Measurements from ENCODE around the gene PP2D1.
A peak's percentile ranks its signal among the peaks of the same experiment; 100 is the strongest.
"Not testable (repeated sequence)": the region's sequence is repeated elsewhere in the genome, so short reads cannot be mapped to it uniquely, and the experiment has no call there.

PP2D1 gene

DNA sequence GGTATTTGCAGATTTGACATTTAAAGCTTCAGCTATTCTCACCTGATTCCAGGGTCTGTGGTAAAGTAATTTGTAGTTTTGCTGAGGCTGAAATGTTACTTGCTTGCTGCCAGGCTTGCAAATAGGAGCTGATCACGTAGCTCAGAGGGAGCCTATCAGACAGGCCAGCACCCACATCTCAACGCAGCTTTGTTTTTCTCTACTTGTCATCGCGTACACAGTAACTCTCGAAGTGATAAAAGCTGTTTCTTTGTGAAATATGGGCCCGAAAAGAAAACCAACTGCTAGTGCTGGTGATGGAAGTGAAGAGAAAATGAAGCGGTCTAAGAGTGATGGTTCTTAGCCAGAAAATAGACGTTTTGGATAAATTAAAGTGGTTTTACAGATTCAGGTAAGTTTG lies 41.7 kb downstream of the PP2D1 start:
- no peak for DNase-seq (ENCODE audit: low spot score)

DNA sequence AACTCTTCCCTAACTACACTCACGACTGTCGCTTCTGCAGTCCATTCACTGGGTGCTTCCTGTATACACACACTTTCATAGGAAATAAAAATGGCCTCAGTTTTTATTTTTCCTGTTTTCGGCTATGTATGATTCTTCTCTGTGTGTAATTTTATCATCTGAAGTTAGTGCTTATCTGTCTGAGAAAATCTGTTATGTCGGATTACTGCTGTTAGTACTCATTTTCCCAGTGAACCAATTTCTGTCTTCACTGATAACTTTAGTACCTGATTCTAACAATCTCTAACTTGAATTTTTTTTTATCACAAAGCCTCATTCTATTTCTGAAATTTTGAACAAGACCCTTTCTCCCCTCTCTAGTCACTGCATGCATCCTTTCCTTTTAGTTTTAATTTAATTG lies 44.3 kb downstream of the PP2D1 start:
- DNase-seq (ENCODE audit: low spot score): no peak

DNA sequence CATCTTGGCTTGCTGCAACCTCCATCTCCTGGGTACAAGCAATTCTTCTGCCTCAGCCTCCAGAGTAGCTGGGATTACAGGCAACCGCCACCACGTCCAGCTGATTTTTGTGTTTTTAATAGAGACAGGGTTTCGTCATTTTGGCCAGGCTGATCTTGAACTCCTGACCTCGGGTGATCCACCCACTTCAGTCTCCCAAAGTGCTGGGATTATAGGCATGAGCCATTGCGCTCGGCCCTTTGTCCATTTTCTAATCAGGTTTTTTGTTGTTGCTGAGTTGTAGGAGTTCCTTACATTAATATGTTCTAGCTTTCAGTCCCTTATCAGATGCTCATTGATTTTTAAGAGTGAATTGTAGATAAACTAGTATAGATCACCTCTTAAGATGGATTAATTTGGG lies 44.9 kb downstream of the PP2D1 start:
- DNase-seq (ENCODE audit: low spot score): no peak

DNA sequence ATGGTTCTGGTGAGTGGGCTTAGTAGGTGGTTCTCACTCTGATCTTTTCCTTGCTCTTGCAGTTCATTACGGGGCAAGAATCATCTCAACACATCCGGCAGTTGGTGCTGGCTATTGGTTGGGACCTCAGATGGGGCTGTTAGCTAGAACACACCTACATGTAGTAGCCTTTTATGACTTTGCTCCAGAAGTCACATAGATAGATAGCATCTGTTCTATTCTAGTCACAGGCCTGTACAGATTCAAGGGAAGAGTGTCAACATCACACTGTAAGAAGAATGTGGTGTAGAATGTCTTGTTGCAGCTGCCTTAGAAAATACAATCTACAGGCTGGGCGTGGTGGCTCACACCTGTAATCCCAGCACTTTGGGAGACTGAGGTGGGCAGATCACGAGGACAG lies 50.1 kb downstream of the PP2D1 start:
- DNase-seq (ENCODE audit: low spot score): no peak

DNA sequence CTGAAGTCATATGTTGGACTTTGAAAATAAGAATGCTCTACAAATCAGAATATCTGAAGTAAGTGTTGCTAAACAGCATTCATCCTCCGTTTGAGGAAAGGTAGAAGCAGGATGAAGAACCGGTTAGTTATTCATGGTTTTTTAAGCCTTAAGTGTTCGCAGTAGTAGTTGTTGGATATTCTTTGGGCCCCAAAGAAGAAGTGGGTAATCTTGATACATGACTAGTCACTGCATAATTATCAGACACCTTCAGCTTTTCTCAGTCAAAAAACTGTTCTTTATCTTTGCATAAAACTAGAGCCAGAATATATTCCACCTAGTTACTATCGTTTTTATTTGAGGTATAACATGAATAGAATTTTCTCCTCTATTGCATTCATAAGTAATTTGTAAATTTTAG lies 51.4 kb downstream of the PP2D1 start:
- no peak for DNase-seq (ENCODE audit: low spot score)

DNA sequence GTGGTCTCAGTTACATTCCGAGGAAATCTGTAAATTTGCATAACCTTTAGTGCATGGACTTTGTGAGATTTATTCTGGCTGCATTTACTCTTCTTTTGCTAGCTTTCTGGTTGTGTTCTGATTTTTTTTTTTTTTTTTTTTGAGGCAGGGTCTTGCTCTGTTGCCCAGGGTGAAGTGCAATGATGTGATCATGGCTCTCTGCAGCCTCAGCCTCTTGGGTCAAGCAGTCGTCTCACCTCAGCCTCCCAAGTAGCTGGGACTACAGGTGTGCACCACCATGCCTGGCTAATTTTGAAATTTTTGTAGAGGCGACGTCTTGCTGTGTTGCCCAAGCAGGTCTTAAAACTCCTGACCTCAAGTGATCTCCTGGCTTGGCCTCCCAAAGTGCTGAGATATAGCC lies 52.6 kb downstream of the PP2D1 start:
- no peak for DNase-seq (ENCODE audit: low spot score)

DNA sequence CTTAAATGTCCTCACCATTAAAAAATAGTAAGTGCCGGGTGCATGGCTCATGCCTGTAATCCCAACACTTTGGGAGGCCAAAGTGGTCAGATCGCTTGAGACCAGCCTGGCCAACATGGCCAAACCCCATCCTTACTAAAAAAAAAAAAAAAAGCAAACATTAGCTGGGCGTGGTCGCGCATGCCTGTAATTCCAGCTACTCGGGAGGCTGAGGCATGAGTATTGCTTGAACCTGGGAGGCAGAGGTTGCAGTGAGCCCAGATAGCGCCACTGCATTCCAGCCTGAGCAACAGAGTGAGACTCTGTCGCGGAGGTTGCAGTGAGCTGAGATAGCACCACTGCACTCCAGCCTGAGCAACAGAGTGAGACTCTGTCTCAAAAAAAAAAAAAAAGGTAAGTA lies 54.7 kb downstream of the PP2D1 start:
- not testable (repeated sequence) for DNase-seq (ENCODE audit: low spot score)

DNA sequence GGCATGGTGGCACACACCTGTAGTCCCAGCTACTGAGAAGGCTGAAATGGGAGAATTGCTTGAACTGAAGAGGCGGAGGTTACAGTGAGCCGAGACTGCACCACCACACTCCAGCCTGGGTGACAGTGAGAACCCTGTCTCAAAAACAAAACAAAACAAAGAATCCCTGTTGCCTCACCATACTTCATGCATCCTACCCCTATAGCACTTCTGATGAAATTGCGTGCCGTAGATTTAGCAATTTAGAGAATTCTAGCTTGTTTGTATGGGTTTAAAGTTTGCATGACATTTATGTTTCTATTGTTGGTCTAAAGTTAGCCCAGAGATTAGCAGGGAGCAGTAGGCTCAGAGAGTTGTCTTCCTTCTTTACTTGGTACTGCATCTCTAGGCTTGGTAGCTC lies 57.4 kb downstream of the PP2D1 start:
- no peak for DNase-seq (ENCODE audit: low spot score)

DNA sequence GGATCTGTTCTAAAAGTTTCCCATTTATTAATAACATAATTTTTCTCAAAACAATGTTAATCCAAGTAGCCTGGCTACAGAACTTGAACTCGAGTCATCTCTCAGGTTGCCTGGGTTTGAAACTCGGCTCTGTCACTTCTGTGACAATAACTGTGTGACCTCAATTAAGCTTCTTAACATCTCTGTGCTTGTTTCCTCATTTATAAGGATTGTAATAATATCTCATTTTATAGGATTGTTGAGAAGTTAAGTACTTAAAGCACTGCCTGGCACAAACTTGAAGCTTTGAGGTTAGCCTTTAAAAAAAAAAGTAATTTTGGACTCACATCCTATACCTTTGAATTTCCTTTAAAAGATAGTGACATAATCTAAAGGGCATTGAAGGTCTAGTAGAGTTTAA lies 61.7 kb downstream of the PP2D1 start:
- no peak for DNase-seq (ENCODE audit: low spot score)

DNA sequence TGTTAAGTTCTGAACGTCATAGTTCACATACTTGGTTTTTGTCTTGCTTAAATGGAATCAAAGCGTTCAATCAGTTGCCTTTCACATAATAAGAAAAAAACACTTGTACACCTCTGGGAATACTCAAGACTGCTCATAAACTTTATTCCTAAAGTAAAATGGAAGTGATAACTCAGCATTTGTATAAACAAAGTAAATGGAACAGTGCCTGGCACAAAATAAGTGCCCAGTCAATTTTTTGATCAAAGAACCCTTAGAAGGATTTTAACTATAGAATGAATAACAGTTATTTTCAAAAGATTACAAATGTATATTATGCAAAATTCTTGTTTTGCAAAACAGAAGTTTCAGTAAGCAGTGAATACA lies 63.9 kb downstream of the PP2D1 start:
- no peak for DNase-seq (ENCODE audit: low spot score)

DNA sequence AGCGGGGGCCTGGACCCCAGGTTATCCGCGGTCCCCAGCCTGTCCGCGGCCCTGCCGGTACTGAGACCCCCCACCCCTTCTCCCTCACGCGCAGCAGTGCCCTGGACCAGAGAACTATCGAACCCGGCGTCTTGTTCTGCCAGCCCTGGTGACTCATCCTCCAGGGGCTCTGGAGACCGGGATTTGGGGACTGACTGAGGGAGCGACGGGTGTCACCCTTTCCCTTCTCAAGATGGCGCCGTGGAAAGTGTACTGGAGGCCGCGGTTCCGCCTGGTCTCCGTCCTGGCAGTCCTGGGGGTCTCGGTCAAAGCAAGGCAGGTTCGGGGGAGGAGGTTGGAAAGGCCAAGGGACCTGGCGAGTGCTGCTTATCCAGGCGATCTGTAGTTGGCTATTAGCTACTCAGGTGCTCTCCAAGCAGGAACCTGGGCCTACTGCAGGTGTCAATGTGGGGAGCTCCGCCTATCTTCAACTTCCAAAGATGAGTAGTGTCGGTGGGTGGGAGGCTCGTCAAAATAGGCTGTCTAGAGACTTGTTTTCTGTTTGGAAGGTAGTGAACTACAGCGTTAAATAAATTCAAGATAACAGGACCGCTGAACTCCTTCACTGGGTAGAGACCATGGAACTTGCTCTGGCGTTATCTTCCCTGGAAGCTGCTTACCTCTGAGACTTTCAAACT lies 64.4 kb downstream of the PP2D1 start:
- DNase-seq (ENCODE audit: low spot score): peak; percentile 60

DNA sequence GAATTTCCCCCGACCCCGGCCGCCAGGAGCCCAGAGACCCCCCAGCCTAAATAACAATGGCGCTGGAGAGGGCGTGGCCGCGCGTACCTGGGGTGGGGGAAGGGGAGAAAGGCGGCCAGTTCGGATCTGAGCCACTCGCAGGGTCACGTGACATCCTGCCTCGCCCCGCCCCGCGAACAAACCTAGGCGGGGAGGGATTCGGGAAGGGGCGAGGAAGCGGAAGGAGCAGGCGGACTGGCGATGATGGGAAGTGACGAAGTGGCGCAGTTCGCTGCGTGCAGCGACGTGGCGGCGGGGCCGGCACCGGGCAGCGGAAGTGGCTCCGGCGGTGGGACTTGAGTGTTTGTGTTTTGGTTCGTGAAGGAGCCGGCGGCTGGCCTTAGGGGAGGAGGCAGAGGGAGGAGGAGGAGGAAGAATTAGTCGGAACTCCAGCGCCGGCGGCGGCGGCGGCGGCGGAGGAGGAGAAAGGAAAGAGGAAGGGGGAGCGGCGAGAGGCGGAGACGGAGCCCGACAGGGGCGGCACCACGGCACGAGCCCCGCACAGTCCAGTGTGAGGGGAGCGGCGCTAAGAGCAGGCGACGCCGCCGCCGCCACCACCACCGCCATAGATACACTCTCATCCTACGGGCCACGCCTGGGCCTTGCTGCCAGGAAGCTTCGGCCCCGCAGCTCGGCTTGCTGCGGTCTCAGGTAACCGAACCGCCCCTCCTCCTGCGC lies 65.1 kb downstream of the PP2D1 start, which contains the start of gene RAB5A:
Gene RAB5A (plus strand): TSS at position 266 of the 717 bp plus-strand sequence. CDS start 3,802 bp downstream, outside the sequence.
- peak; percentile 96 for DNase-seq (ENCODE audit: low spot score)

DNA sequence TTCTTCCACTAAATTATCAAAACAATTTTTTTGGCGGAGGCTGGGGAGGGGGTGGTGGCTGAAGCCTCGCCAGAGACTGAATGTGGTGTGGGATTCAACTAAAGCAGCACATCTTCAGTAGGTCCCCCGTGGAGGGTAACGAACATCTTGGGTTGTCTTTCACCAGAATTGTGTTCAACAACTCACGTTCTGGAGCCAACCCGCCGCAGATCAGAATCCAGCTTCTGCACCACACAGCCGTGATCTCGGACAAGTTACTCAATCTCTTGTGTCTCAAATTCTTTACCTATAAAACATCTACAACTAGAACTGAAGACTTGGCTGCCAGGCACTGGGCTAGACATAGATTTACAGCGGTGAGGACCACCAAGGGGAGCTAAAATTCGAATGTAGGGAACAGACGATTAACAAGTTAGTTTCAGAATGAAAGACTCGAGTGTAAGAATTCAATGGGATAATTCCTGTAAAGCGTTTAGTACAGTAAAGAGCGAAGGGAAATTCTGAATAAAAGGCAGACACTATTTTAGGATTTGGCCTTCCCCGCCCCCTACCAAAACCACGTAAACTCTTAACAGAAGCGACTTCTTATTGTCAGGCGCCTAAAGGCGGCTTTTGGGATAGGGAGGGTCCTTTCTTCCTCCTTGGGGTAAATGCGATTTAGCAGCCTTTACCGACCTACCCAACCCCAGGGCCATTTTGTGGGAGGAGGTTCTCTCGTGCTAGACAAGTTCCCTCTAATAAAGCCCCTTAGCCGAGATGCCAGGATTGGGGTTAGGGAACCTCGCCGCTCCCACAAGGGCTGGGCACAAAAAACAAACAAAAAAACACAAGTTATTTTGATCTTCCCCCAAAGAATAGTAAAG lies 65.9 kb downstream of the PP2D1 start:
- peak; percentile 14 for DNase-seq (ENCODE audit: low spot score)

DNA sequence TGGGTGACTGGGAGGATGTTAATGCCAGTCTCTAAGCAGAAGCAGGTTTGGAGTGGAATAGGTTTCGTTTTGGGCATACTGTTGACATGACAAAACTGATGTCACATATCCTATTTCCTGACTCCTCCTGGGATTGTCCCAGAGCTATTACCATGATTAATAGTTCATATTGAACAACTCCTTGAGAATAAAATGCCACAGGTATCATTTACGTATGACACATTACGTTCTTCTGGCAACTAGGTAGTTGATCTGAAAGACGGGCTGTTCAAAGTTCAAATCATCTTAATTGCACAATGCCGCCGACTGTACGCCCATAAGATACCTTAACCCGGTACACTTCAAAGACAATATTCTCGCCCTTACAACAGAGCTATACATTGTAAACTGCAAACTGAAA lies 66.5 kb downstream of the PP2D1 start:
- DNase-seq (ENCODE audit: low spot score): peak; percentile 74

DNA sequence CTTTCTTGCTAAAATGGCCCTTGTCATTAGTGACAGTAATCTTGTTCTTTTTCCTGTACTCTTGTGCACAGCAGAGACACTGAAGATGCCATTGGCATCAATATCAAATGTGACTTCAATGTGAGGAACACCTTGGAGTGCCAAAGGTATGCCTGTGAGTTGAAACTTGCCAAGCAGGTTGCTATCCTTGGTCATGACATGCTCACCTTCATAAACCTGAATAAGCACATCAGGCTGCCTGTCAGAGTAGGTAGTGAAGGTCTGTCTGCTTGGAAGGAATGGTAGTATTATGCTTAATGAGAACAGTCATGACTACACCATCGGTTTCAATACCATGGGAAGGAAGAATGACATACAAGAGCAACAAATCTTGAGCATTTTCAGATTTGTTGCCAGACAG lies 71.4 kb downstream of the PP2D1 start:
- DNase-seq (ENCODE audit: low spot score): no peak

DNA sequence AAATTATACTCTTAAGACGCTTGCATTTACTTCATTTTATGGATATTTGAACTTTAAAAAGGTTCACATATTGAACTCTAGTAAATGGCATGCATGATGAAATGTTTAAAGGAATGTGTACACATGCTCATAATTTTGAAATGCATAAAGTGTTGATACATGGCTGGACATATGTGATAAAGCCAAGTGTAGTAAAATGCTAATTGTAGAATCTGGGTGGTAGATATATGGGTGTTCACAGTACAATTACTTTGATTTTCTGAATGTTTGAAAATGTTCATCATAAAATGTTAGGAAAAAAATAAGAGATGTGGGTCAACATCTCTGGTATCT lies 73.8 kb downstream of the PP2D1 start:
- no peak for DNase-seq (ENCODE audit: low spot score)

DNA sequence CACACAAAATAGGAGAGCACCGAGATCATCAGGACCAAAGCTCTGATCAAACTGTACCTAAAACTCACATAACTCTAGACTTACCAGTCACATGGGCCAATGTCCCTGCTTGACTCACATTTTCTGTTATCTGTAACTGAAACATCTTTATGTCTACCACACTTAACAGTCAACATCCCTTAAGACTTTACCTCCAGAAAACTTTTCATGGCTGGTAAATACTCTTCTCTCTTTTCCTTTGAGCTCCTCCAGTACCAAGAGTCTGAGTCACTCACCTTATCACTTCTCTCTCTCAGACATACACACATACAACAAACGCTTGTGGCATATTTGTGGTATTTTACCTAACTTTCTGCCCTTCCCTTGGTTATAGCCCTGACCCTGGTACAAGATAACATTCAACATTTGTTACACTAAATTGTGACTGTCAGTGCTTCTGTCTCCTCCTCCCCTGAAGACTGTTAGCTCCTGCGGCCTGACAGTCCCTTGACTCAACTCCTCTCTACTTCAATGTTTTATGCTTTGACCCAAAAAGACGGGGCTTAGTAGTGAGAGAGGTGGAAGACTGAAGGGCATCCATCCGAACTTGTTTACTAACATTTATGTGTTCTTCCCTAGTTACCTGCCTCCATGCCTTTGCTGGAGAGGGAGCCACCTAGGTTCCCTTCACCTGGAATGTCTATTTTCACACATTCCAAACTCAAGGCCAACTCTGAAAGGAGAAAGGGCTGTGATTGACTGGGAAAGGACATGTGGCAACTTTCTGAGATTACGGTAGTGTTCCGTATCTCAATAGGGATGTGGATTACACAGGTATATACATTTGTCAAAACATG lies 74.4 kb downstream of the PP2D1 start:
- DNase-seq (ENCODE audit: low spot score): peak; percentile 14
